Lower lobe of right lung (tissue), 2 donors: Measurements from ENCODE around the gene VMO1. TPM values are rescaled to one million over a fixed set of nuclear protein-coding genes. Genes with fewer than 3 reads are reported as not detected.

ENCODE experiments used
- ATAC-seq, 2 donors: fragments of 200-7000 bp; cut with Tn5 transposase; one replicate each; pipeline ENCODE4 v1.9.1; 2020 to 2022; ENCODE audit warnings: mild to moderate bottlenecking in 2 of 2, moderate library complexity in 2 of 2
- DNase-seq: peaks from one replicate; pipeline ENCODE4 v3.0.0-alpha.2; 2020
- H3K27ac ChIP-seq: fragments of 200-600 bp; one replicate; pipeline ENCODE4 v1.8.0; 2022
- H3K27me3 ChIP-seq: fragments of 200-600 bp; one replicate; pipeline ENCODE4 v1.8.0; 2022; ENCODE audit warnings: low read depth
- H3K36me3 ChIP-seq: fragments of 200-600 bp; one replicate; pipeline ENCODE4 v1.8.0; 2022; ENCODE audit warnings: mild to moderate bottlenecking
- H3K4me1 ChIP-seq: fragments of 200-600 bp; one replicate; pipeline ENCODE4 v1.8.0; 2022
- H3K4me3 ChIP-seq: fragments of 200-600 bp; one replicate; pipeline ENCODE4 v1.8.0; 2022; ENCODE audit warnings: mild to moderate bottlenecking
- H3K9me3 ChIP-seq: fragments of 200-600 bp; one replicate; pipeline ENCODE4 v1.8.0; 2022
- intact Hi-C: fragments of 100-400 bp; cut with DNase I; formaldehyde crosslinking; loops from one replicate; pipeline ENCODE4 v1.11.0; 2022
- total RNA-seq: library from RNA; stranded (reverse); fragmentation: NEBNext Ultra II Directional; extraction: Animal tissue kit (Norgen Biotek cat#: 25700); gene quantifications from one replicate; pipeline ENCODE4 v1.2.1, GENCODE V29; 2021
- TF ChIP-seq, protein P1 (sequence below): fragments of 200-600 bp; IDR thresholded peaks from one replicate; pipeline ENCODE4 v1.8.0; 2022; ENCODE audit warnings: antibody characterized with exemption, mild to moderate bottlenecking
- donor health status: DM: no; HTN: yes; CAD: no; lungs with severe emphysema.

VMO1 gene
- total RNA-seq, 1 donor from 2014 or later = 9.9 TPM

GRCh38 chr17:4768298-4768697 is 17.9 kb downstream of the VMO1 start:
- Histone ChIP-seq H3K27me3 (no peaks in the 10 kb centered on the region), H3K4me3 (no peak overlapping the region), H3K27ac (no peak overlapping the region), H3K4me1 (peaks cover 17% of the 10 kb centered on the region), H3K9me3 (no peaks in the 10 kb centered on the region), H3K36me3 (no peaks in the 10 kb centered on the region)
- ATAC-seq = peak; percentile 17 to 30
- DNase-seq = no peak
- intact Hi-C loops = no loop called here
- TF ChIP-seq, protein P1, sequence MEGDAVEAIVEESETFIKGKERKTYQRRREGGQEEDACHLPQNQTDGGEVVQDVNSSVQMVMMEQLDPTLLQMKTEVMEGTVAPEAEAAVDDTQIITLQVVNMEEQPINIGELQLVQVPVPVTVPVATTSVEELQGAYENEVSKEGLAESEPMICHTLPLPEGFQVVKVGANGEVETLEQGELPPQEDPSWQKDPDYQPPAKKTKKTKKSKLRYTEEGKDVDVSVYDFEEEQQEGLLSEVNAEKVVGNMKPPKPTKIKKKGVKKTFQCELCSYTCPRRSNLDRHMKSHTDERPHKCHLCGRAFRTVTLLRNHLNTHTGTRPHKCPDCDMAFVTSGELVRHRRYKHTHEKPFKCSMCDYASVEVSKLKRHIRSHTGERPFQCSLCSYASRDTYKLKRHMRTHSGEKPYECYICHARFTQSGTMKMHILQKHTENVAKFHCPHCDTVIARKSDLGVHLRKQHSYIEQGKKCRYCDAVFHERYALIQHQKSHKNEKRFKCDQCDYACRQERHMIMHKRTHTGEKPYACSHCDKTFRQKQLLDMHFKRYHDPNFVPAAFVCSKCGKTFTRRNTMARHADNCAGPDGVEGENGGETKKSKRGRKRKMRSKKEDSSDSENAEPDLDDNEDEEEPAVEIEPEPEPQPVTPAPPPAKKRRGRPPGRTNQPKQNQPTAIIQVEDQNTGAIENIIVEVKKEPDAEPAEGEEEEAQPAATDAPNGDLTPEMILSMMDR = no peak

DNA sequence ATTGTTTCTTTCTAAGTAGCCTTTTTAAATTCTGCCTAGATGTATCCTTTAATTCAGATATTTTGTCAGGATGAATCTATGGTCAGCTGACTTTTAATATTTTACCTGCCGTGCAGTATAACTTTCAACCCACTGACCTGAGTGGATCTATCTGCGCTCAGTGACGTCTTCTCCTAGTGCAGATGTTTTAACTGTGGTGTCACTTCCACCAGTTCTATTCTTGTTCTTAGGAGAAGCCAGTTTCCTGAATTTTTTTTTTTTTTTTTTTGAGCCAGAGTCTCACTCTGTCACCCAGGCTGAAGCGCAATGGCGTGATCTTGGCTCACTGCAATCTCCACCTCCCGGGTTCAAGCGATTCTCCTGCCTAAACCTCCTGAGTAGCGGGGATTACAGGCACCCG is 19.4 kb downstream of the VMO1 start:
- Histone ChIP-seq H3K9me3 (no peaks in the 10 kb centered on the region), H3K4me3 (no peak overlapping the region), H3K27me3 (no peaks in the 10 kb centered on the region), H3K27ac (peak overlapping the region; percentile 60), H3K36me3 (no peaks in the 10 kb centered on the region), H3K4me1 (peaks cover 17% of the 10 kb centered on the region)
- ATAC-seq (peak; percentile 13 to 42), DNase-seq (no peak)
- TF ChIP-seq, protein P1 = no peak
- intact Hi-C loops = no loop called here

DNA sequence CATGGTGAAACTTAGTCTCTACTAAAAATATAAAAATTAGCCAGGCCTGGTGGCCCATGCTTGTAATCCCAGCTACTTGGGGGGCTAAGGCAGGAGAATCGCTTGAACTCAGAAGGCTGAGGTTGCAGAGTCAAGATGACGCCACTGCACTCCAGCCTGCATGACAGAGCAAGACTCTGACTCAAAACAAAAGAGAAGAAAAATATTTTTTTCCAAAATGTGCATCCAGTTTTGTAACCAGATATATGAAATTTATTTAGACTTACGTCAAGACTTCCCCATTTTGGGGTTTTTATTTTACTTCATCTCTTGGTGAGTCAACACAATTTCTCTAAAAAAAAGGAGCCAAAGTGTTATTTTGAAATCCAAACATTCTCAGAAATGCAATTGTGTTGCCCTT is 20.0 kb downstream of the VMO1 start:
- intact Hi-C loops = no loop called here
- DNase-seq = peak; percentile 64
- ATAC-seq = peak; percentile 50 to 66
- H3K4me3 ChIP-seq = no peak overlapping the region
- H3K9me3 ChIP-seq = no peaks in the 10 kb centered on the region
- peak overlapping the region; percentile 60 for H3K27ac ChIP-seq
- TF ChIP-seq, protein P1 = no peak
- H3K4me1 ChIP-seq = peaks cover 13% of the 10 kb centered on the region
- H3K36me3 ChIP-seq = no peaks in the 10 kb centered on the region
- no peaks in the 10 kb centered on the region for H3K27me3 ChIP-seq

GRCh38 chr17:4764595-4764994 is 21.6 kb downstream of the VMO1 start:
- H3K36me3 ChIP-seq = no peaks in the 10 kb centered on the region
- H3K27me3 ChIP-seq = no peaks in the 10 kb centered on the region
- peak overlapping the region; percentile 46 for H3K27ac ChIP-seq
- intact Hi-C loops = no loop called here
- H3K9me3 ChIP-seq = no peaks in the 10 kb centered on the region
- DNase-seq (no peak), ATAC-seq (peak; percentile 65 to 76)
- no peak overlapping the region for H3K4me3 ChIP-seq
- TF ChIP-seq, protein P1 = no peak
- peaks cover 8% of the 10 kb centered on the region for H3K4me1 ChIP-seq

DNA sequence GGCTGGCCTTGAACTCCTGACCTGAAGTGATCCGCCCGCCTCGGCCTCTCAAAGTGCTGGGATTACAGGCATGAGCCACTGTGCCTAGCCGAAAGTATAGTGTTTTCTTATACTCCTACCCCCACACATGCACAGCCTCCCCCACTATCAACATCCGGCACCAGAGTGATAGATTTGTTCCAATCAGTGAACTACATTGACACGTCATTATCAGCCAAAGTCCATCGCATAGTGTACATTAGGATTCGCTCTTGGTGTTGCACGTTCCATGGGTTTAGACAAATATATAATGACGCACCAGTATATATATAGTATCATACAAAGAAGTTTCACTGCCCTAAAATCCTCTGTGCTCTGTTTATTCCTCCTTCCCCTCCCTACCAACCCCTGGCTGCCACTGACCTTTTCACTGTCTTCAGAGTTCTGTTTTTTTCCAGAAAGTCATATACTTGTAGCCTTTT is 26.4 kb downstream of the VMO1 start:
- H3K4me1 ChIP-seq = peaks cover 8% of the 10 kb centered on the region
- no peak overlapping the region for H3K27ac ChIP-seq
- H3K27me3 ChIP-seq = no peaks in the 10 kb centered on the region
- no peaks in the 10 kb centered on the region for H3K36me3 ChIP-seq
- intact Hi-C loops = no loop called here
- no peak overlapping the region for H3K4me3 ChIP-seq
- ATAC-seq (peak; percentile 58 to 86), DNase-seq (no peak)
- no peaks in the 10 kb centered on the region for H3K9me3 ChIP-seq
- TF ChIP-seq, protein P1 = no peak

DNA sequence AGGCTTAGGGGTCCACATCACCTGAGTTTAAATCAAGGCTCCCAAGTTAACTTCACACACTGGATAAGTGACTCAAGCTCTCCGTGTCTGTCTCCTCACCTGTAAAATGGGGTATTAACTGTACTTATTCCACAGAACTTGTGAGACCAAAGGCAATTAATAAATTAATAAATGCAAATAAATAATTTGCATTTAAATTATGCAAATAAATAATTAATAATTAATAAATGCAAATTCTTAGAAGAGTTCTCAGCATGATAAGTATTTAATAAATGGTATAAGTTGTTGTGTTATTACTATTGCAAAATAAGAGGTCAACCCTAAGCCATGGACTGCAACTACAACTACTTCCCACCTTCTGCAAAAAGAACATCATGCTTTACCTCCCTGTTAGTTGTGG is 32.8 kb downstream of the VMO1 start:
- H3K27ac ChIP-seq = no peak overlapping the region
- no peak for ATAC-seq
- peaks cover 3% of the 10 kb centered on the region for H3K4me1 ChIP-seq
- H3K27me3 ChIP-seq = no peaks in the 10 kb centered on the region
- H3K4me3 ChIP-seq = no peak overlapping the region
- intact Hi-C loops = no loop called here
- TF ChIP-seq, protein P1 = no peak
- H3K36me3 ChIP-seq = no peaks in the 10 kb centered on the region
- no peak for DNase-seq
- no peaks in the 10 kb centered on the region for H3K9me3 ChIP-seq
